Cerebellar cortex (tissue), 1 donor: ENCODE measurements around the gene ESYT2.
"Not testable (repeated sequence)": the region's sequence is repeated elsewhere in the genome, so short reads cannot be mapped to it uniquely, and the experiment has no call there.

Experiments
- DNase-seq: peaks from one replicate; pipeline ENCODE4 v3.0.0-alpha.2; 2015; ENCODE audit warnings: low spot score

Gene ESYT2

GRCh38 chr7:158829342-158830210 is at the start of gene ESYT2:
Gene ESYT2, minus strand, starts transcription at chr7:158829509. Its CDS starts 91 bp downstream, at chr7:158829418.
- DNase-seq = peak; percentile 98

GRCh38 chr7:158878151-158879079 is 49.1 kb upstream of the ESYT2 start:
- not testable (repeated sequence) for DNase-seq

GRCh38 chr7:158876984-158877383 is 47.7 kb upstream of the ESYT2 start:
- DNase-seq = no peak

GRCh38 chr7:158869876-158870275 is 40.6 kb upstream of the ESYT2 start:
- no peak for DNase-seq

GRCh38 chr7:158868764-158869410 is 39.6 kb upstream of the ESYT2 start:
- no peak for DNase-seq

- DNase-seq = no peak
Observed at GRCh38 chr7:158867214-158867984, 38.1 kb upstream of the ESYT2 start.

- DNase-seq = no peak
Observed at GRCh38 chr7:158865977-158866376, 36.7 kb upstream of the ESYT2 start.

GRCh38 chr7:158865462-158865922 is 36.2 kb upstream of the ESYT2 start:
- DNase-seq = no peak

- DNase-seq = no peak
Observed at GRCh38 chr7:158864833-158865232, 35.5 kb upstream of the ESYT2 start.

GRCh38 chr7:158864507-158864820 is 35.2 kb upstream of the ESYT2 start:
- DNase-seq = no peak

- peak; percentile 47 for DNase-seq
Observed at GRCh38 chr7:158863611-158864506, 34.5 kb upstream of the ESYT2 start.

- not testable (repeated sequence) for DNase-seq
Observed at GRCh38 chr7:158862985-158863610, 33.8 kb upstream of the ESYT2 start.

- no peak for DNase-seq
Observed at GRCh38 chr7:158861936-158862704, 32.8 kb upstream of the ESYT2 start.

- DNase-seq = no peak
Observed at GRCh38 chr7:158861004-158861787, 31.9 kb upstream of the ESYT2 start.

GRCh38 chr7:158860394-158860793 is 31.1 kb upstream of the ESYT2 start:
- no peak for DNase-seq

GRCh38 chr7:158858592-158859503 is 29.5 kb upstream of the ESYT2 start:
- DNase-seq = no peak
